CD4-positive, alpha-beta T cell treated with Interleukin-15 for 1 hour (primary cell): Measurements from ENCODE around the gene PCIF1.

ENCODE experiments used
- DNase-seq: peaks from one replicate; pipeline ENCODE4 v3.0.0-alpha.2; 2020

Gene PCIF1

DNA sequence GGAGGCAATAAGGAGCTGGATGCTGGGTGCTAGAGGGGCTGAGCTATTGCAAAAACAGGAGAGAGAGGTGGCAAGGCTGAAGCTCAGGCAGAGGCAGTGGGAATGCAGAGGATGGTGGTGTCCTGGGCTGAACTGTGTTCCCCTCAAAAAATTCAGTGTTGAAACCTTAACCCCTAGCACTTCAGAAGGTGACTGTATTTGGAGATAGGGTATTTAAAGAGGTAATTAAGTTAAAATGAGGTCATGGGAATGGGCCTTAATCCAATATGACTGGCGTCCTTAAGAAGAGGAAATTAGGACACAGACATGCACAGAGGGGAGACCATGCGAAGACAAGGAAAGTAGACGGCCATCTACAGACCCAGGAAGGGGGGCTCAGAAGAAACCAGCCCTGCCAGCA lies 62.7 kb downstream of the PCIF1 start:
- DNase-seq, result no peak
